GM19023 (cell line): ENCODE data around the gene NID2.

Experiments
- ATAC-seq: cut with Tn5 transposase; IDR thresholded peaks from one replicate; pipeline ENCODE4 v1.9.1; 2021; ENCODE audit warnings: mild to moderate bottlenecking, moderate library complexity; ENCODE audit not compliant: unreplicated experiment

NID2 gene

DNA sequence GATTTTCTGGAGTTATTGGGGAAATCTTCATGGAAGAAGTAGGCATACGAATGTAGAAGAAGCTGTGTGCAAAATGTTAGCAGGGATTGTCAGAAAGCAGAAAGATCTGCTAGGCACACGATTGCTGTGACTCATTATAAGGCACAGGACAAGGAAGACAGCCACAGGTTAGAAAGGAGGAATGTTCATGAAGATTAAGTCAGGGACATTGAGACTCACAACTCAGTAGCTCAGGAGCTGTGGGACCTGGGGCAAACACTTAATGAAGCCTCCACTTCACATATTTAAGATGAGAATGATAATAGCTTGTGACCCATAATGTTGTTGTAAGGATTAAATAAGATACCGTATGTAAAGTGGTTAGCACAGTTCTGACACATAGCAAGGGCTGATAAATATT lies 106.1 kb downstream of the NID2 start:
- ATAC-seq = no peak

- no peak for ATAC-seq
These were observed 108.0 kb downstream of the NID2 start for GRCh38 chr14:51960866-51961265.

DNA sequence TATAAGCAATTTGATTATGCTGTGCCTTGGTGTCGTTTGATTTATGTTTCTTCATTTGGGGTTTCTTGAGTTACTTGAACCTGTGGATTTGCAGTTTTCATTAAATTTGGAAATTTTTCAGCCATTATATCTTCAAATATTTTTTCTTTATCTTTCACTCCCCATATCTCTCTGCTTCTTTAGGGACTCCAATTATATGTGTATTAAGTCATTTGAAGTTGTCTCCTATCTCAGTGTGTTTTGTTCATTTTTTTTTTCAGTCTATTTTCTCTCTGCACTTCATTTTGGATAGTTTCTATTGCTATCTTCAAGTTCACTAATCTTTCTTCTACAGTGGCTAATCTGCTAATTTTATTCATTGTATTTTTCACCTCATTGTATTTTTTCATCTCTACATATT lies 108.9 kb downstream of the NID2 start:
- ATAC-seq = no peak

DNA sequence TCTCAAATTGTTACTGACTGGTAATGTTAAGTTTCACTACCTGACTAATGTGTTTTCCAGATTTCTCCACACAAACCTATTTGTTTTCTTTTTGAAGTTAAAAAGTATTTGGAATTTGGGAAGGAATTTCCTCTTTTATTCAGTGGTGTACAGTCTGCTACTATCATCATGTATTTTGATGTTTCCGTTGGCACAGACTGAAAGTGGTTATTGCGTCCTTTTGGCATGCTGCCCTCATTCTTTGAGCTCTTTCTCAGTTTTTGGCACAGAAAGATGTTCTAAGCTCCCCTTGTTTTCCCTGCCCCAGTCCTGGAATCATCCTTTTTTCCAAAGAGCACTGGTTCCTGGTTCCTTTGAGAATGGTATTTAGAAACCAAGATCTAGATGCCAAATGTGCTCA lies 110.9 kb downstream of the NID2 start:
- no peak for ATAC-seq
